Thoracic aorta (tissue), 2 donors: ENCODE measurements around the gene HJURP. TPM values are rescaled to one million over a fixed set of nuclear protein-coding genes. Genes with fewer than 3 reads are reported as not detected.

Experiments used
- ATAC-seq: fragments of 150-250 bp; one replicate; pipeline ENCODE4 v1.8.0; 2017; ENCODE audit warnings: low read depth; ENCODE audit not compliant: insufficient number of reproducible peaks, low FRiP score
- DNase-seq: peaks from one replicate; pipeline ENCODE4 v3.0.0-alpha.2; 2020; ENCODE audit warnings: low spot score
- H3K27ac ChIP-seq, 2 donors: fragments of 200-600 bp; sonication (generic); 1 replicate in 1 of 2; 2 replicates in 1 of 2; pipeline ENCODE4 v1.5.1; 2016; ENCODE audit warnings: mild to moderate bottlenecking in 2 of 2, moderate library complexity in 2 of 2
- H3K27me3 ChIP-seq: fragments of 200-600 bp; sonication (generic); replicated peaks from 2 replicates; pipeline ENCODE4 v1.6.0; 2016; ENCODE audit warnings: mild to moderate bottlenecking; ENCODE audit not compliant: insufficient read depth
- H3K36me3 ChIP-seq: fragments of 200-600 bp; sonication (generic); one replicate; pipeline ENCODE4 v1.5.1; 2016
- H3K4me1 ChIP-seq, 2 donors: fragments of 200-600 bp; sonication (generic); 1 replicate in 1 of 2; 2 replicates in 1 of 2; pipeline versions ENCODE4 v1.5.1 to v1.6.0; 2016; ENCODE audit warnings: low read depth in 2 of 2, mild to moderate bottlenecking in 1 of 2; ENCODE audit not compliant: control insufficient read depth in 1 of 2
- H3K4me3 ChIP-seq: fragments of 200-600 bp; sonication (generic); 2 replicates; pipeline ENCODE4 v1.5.1; 2016; ENCODE audit warnings: mild to moderate bottlenecking
- H3K9me3 ChIP-seq: fragments of 200-600 bp; sonication (generic); 2 replicates; pipeline ENCODE4 v1.5.1; 2016
- CTCF ChIP-seq: fragments of 200-600 bp; sonication (generic); IDR thresholded peaks from one replicate; pipeline ENCODE4 v1.5.1; 2019; ENCODE audit warnings: antibody characterized with exemption
- total RNA-seq, 2 donors: library from RNA; depleted of rRNA; stranded (reverse); fragments of >200 nt; gene quantifications; one replicate each; pipeline versions ENCODE4 v1.1.0 to v1.2.3, GENCODE V29; 2016

HJURP gene
- total RNA-seq, 2 donors from 2014 or later = 0.95 to 1.6 TPM

DNA sequence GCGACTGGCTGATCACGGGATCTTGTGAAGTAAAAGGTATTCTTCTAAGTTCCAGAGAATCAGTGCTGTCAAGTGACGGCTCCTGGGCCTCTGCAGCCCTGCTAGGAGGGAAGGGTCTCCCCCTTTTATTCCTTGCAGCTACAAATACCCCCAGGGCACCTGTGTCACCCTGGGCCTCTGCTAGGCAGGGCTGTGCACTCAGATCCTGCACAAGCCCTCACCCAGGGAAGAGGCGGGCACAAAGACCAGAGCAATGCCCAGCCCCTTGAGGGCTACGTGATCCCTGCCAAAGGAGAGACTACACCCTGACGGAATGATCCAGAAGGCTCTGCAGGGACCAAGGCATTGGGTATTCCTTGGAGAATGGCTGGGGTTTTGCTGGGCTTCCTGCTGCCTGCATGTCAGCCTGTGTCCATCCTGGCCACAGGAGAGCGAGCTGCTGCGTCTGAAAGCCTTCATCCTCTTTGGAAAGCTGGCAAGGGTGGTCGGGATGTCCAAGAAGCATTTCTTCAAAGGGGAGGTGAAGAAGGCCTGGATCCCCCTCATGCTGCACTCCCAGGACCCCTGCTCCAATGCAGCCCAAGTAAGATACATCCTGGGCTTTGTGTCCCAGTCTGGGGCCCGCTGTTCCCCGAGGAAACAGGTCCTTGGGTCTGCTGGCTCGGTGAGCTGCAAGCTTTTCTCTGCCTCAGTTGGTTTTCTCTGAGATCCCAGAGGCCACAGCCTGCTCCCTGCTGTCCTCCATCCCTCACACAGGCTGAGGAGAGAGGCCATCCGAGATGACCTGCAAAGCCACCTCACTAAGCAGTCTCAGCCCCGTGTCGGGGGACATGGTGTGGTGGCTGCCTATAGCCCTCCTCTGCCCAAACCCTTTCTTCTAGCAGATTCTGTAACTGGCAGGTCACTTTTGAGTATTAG is 24.9 kb downstream of the HJURP start:
- Histone ChIP-seq H3K4me3 (no peak overlapping the region), H3K27ac (no peak overlapping the region), H3K4me1 (no peaks in the 10 kb centered on the region), H3K36me3 (no peaks in the 10 kb centered on the region), H3K9me3 (no peaks in the 10 kb centered on the region), H3K27me3 (no peaks in the 10 kb centered on the region)
- ATAC-seq (no peak), DNase-seq (no peak)
- TF ChIP-seq CTCF = no peak

DNA sequence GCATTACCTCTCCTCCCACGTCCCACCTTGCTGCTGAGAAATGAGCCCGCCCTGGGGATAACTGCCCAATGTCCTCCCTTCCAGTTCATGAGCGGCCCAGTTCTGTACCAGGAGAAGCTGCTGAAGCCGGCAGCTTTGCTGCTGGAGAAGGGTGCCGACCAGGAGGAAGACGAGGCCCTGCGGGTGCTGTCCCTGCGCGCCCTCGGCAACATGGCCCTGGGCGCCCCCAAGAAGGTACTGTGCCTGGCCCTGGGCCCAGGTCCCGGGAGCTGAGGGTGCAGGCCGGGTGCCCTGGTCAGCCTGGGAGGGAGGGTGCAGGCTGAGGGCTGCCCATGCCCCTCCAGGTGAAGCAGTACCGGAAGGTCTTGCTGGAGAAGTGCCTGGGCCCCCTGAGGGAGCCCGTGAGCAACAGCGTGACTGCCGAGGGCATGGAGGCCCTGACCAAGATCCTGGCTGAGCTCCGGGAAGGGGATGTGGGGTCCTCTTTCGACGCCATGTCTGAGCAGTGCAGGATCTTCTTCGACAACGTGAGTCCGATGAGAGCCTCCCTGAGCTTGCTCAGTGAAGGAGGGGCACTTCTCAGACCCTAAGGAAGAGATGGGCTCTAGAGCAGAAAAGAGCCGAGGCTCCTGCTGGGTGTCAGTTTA is 25.7 kb downstream of the HJURP start:
- ATAC-seq (no peak), DNase-seq (no peak)
- Histone ChIP-seq H3K36me3 (no peaks in the 10 kb centered on the region), H3K27me3 (no peaks in the 10 kb centered on the region), H3K9me3 (no peaks in the 10 kb centered on the region), H3K4me1 (no peaks in the 10 kb centered on the region), H3K27ac (no peak overlapping the region), H3K4me3 (no peak overlapping the region)
- no peak for TF ChIP-seq CTCF

- no peak for ATAC-seq
- Histone ChIP-seq H3K4me1 (no peaks in the 10 kb centered on the region), H3K27ac (no peak overlapping the region), H3K9me3 (no peaks in the 10 kb centered on the region), H3K36me3 (no peaks in the 10 kb centered on the region), H3K27me3 (no peaks in the 10 kb centered on the region), H3K4me3 (no peak overlapping the region)
- no peak for DNase-seq
- no peak for TF ChIP-seq CTCF
These were observed 30.0 kb downstream of the HJURP start for GRCh38 chr2:233824373-233824772.

DNA sequence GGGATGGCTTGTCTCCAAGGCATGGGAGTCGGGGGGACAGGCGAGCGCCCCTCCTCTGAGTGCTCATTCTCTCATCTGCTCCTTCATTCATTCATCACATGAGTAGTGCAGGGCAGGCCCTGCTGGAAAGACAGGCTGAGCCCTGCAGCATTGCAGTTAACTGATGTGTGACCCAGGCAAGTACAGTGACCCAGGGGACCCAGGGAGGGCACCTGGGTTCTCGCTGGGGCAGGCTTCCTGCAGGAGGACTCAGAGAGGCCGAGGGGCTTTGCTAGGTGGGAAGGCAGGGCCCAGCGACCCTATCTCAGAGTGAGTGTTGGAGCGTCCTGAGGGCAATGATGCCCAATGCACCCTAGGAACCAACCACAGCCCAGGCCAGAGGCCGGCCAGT is 30.6 kb downstream of the HJURP start:
- Histone ChIP-seq H3K36me3 (no peaks in the 10 kb centered on the region), H3K27ac (no peak overlapping the region), H3K4me1 (no peaks in the 10 kb centered on the region), H3K4me3 (no peak overlapping the region), H3K27me3 (no peaks in the 10 kb centered on the region), H3K9me3 (no peaks in the 10 kb centered on the region)
- TF ChIP-seq CTCF = no peak
- DNase-seq (no peak), ATAC-seq (no peak)
